Cardiac muscle cell (in vitro differentiated cells and primary cell): Measurements from ENCODE around the gene CALB2. TPM values are rescaled to one million over a fixed set of nuclear protein-coding genes. Genes with fewer than 3 reads are reported as not detected.
A peak's percentile ranks its signal among the peaks of the same experiment; 100 is the strongest.

Experiments used
- DNase-seq, 2 donors: peaks; one replicate each; pipeline versions ENCODE4 v3.0.0 to v3.0.0-alpha.2; 2010 to 2017; ENCODE audit warnings: low read depth in 1 of 2, low spot score in 1 of 2
- H3K27ac ChIP-seq: fragments of 200-600 bp; sonication (generic); 2 replicates; pipeline ENCODE4 v1.5.1; 2016
- H3K27me3 ChIP-seq: fragments of 200-600 bp; sonication (generic); 2 replicates; pipeline ENCODE4 v1.6.0; 2016; ENCODE audit warnings: control low read depth
- H3K36me3 ChIP-seq: fragments of 200-600 bp; sonication (generic); 2 replicates; pipeline ENCODE4 v1.5.1; 2016; ENCODE audit warnings: control low read depth
- H3K4me1 ChIP-seq: fragments of 200-600 bp; sonication (generic); 2 replicates; pipeline ENCODE4 v1.8.1; 2017; ENCODE audit warnings: low read depth, mild to moderate bottlenecking, mixed run types
- H3K4me3 ChIP-seq: fragments of 200-600 bp; sonication (generic); 2 replicates; pipeline ENCODE4 v1.5.1; 2016; ENCODE audit warnings: mild to moderate bottlenecking
- H3K9me3 ChIP-seq: fragments of 200-600 bp; sonication (generic); 2 replicates; pipeline ENCODE4 v1.5.1; 2017; ENCODE audit warnings: low read depth, mild to moderate bottlenecking, control low read depth
- polyA plus RNA-seq: library from polyadenylated mRNA; unstranded; fragments of >200 nt; fragmentation: Nextera tagmentation; extraction: Ambion mirVana; gene quantifications from 2 replicates; pipeline ENCODE4 v1.2.1, GENCODE V29; 2016
- total RNA-seq: library from RNA; depleted of rRNA; stranded (reverse); fragments of >200 nt; gene quantifications from 2 replicates; pipeline ENCODE4 v1.2.3, GENCODE V29; 2016
- TF ChIP-seq, protein P1 (sequence below): IDR thresholded peaks from 2 replicates; pipeline ENCODE4 v1.5.1; 2012; ENCODE audit warnings: low read depth, mild to moderate bottlenecking, low read length

Gene CALB2
- total and polyA plus RNA-seq, 2 experiments from 2014 or later, result 0.36 to 0.45 TPM

DNA sequence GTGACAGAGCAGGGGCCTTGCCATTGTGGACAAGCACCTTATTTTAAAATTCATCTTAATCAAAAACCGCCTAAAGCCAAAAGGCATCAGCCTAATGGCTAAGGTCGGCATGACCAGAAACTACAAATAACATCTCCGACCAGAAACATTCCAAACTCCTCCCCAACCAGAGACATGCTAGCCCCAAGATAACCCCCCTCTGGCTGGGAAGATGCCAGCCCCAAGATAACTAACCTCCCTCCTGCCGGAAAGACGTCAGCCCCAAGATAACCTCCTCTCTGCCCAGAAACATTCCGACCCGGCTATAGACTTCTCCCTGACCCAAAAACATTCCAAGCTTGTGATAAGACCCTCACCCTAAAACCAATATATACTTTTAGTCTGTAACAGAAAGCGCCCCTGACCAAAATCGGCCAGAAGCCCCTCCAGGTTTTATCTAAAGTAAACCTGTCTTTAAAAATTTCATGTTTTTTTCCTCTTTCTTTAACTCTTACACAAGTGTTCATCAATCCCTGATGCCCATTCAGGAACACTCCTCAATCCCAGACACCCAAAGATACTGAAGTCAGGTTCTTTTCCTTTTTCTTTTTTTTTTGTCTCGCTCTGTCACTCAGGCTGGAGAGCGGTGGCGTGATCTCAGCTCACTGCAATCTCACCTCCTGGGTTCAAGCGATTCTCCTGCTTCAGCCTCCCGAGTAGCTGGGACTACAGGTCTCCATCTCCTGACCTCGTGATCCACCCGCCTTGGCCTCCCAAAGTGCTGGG lies 50.7 kb downstream of the CALB2 start:
- Histone ChIP-seq H3K27me3 (no peaks in the 10 kb centered on the region), H3K27ac (no peak overlapping the region), H3K36me3 (no peaks in the 10 kb centered on the region), H3K4me3 (no peak overlapping the region), H3K9me3 (no peaks in the 10 kb centered on the region), H3K4me1 (peaks cover 7% of the 10 kb centered on the region)
- DNase-seq, result peak in 1 of 2 donors; percentile 84
- TF ChIP-seq, protein P1, sequence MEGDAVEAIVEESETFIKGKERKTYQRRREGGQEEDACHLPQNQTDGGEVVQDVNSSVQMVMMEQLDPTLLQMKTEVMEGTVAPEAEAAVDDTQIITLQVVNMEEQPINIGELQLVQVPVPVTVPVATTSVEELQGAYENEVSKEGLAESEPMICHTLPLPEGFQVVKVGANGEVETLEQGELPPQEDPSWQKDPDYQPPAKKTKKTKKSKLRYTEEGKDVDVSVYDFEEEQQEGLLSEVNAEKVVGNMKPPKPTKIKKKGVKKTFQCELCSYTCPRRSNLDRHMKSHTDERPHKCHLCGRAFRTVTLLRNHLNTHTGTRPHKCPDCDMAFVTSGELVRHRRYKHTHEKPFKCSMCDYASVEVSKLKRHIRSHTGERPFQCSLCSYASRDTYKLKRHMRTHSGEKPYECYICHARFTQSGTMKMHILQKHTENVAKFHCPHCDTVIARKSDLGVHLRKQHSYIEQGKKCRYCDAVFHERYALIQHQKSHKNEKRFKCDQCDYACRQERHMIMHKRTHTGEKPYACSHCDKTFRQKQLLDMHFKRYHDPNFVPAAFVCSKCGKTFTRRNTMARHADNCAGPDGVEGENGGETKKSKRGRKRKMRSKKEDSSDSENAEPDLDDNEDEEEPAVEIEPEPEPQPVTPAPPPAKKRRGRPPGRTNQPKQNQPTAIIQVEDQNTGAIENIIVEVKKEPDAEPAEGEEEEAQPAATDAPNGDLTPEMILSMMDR, result no peak

DNA sequence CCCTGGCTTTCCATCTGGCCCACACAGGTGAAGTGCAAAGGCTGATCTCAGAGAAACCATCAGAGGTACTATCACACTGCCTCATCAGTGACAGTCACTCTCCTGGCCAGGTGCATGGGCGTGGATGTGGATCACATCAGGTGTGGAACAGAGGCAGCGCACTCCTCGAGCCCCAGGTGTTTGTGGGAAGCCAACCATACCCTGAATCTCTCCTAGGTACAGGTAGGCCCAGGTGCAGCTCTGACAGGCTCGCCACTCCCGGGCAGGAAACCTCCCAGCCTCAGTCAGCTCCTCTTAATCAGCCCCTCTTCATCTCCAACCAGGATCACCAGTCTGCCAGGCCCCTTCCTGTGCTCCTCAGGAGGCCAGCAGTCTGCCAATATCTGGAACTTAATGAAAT lies 51.6 kb downstream of the CALB2 start:
- Histone ChIP-seq H3K36me3 (no peaks in the 10 kb centered on the region), H3K9me3 (no peaks in the 10 kb centered on the region), H3K4me1 (peaks cover 7% of the 10 kb centered on the region), H3K27me3 (no peaks in the 10 kb centered on the region), H3K4me3 (no peak overlapping the region), H3K27ac (no peak overlapping the region)
- TF ChIP-seq, protein P1, result no peak
- no peak for DNase-seq

DNA sequence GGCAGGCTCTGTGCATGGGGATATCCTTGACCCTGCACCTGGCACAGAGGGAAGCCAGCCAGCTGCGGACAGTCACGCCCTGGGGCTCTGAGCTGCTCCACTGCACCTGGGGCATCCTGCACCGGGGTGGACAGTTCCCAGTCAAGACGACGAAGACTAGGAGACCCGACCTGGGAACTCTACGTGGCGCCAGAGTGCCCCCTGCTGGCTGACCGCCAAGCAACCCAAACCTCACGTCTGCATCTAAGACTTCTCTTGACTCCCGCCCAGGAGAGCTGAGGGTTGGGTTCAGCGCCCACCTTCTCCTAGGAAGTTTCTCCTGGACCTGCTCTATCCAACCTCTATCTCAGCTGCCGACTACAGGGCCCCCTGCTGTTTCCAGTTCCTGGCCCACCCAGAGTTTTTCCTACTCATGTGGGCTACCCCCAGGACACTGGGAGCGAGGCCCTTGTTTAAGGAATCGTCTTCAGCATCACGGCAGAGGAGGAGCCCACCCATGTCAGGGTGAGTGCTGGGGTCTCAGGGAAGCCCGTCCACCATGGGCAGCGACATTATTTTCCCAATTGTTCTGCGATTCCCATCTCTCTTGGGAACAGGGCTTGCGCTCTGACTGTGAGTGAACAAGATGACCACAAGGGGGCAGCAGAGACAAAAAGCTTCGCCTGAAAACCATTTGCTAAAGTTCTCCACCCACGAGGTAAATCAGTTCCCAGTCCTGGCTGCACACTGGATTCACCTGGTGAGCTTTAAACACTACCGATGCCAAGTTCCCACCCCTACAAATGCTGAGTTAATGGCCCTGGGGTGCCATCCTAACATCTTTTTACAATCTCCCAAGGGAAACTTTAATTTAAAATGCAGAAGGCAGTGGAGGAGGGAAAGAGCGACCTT lies 54.0 kb downstream of the CALB2 start:
- Histone ChIP-seq H3K9me3 (no peaks in the 10 kb centered on the region), H3K36me3 (no peaks in the 10 kb centered on the region), H3K4me3 (peak overlapping the region; percentile 9), H3K27ac (no peak overlapping the region), H3K4me1 (peaks cover 7% of the 10 kb centered on the region), H3K27me3 (no peaks in the 10 kb centered on the region)
- peak; percentile 76 to 90 for DNase-seq
- TF ChIP-seq, protein P1, result peak; percentile 75

DNA sequence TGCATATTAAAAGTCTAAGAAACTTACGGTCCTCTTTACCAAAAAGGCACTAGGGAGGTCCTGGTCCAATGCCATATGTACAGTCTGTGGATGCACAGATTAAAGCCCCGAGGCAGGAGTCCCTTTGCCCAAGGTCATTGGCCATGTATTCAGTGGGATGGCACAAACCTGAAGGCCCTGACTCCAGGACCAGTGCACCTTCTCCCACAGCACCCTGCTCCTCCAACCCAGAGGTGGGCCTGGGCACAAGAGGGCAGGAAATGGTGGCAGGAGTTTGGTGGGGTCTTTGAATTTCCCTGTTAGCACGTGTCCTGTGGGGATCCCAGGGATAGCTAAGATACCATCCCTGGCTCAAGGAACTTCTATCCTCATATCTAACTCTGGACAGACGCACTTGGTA lies 54.8 kb downstream of the CALB2 start:
- Histone ChIP-seq H3K27me3 (peaks cover 3% of the 10 kb centered on the region), H3K27ac (no peak overlapping the region), H3K36me3 (no peaks in the 10 kb centered on the region), H3K4me3 (no peak overlapping the region), H3K9me3 (no peaks in the 10 kb centered on the region), H3K4me1 (peaks cover 7% of the 10 kb centered on the region)
- DNase-seq, result no peak
- TF ChIP-seq, protein P1, result no peak

DNA sequence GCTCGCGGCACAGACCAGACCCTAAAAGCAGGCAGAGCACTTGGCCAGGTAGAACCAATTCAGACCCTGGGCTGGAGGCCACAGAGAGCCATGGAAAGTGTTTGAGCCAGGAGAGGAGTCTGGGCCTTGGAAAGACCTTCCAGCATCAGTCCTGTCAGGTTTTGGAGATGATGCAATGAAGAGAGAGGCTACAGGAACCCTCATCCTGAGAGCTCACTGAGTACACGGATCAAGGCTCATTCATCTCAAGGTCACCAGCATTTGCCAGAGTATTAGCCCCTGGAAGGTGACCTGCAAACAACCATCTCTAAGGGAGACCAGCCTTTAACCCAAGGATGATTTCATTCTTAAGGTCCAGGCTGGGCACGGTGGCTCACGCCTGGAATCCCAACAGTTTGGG lies 55.5 kb downstream of the CALB2 start:
- H3K9me3 ChIP-seq, result no peaks in the 10 kb centered on the region
- H3K4me3 ChIP-seq, result no peak overlapping the region
- H3K36me3 ChIP-seq, result no peaks in the 10 kb centered on the region
- DNase-seq, result no peak
- H3K4me1 ChIP-seq, result peaks cover 3% of the 10 kb centered on the region
- no peak overlapping the region for H3K27ac ChIP-seq
- peaks cover 3% of the 10 kb centered on the region for H3K27me3 ChIP-seq
- TF ChIP-seq, protein P1, result no peak
